Peyer's patch (tissue), 4 donors: Measurements from ENCODE around the gene SIL1.

Experiments
- CTCF ChIP-seq, 6 experiments: fragments of 450-650 bp in 4 of 6; fragments of 200-600 bp in 2 of 6; sonication (generic) in 1 of 6; IDR thresholded peaks; one replicate each; pipeline ENCODE4 v1.5.1; 2017 to 2019; ENCODE audit warnings: antibody characterized with exemption in 6 of 6, mild to moderate bottlenecking in 3 of 6, moderate library complexity in 1 of 6
- POLR2A ChIP-seq, 2 donors: fragments of 450-650 bp; IDR thresholded peaks; one replicate each; pipeline ENCODE4 v1.5.1; 2017; ENCODE audit warnings: antibody characterized with exemption in 2 of 2, mild to moderate bottlenecking in 2 of 2, moderate library complexity in 2 of 2

GRCh38 chr5:139050432-139050831, 147.7 kb downstream of the SIL1 start:
- TF ChIP-seq CTCF (IDR thresholded peaks at IDR 0.05) (no peak), POLR2A (IDR thresholded peaks at IDR 0.05) (no peak)
